Tibial artery (tissue), 4 donors: ENCODE results near the gene PIK3R4.

Source experiments
- DNase-seq, 2 donors: peaks; one replicate each; pipeline ENCODE4 v3.0.0-alpha.2; 2019
- H3K27ac ChIP-seq, 2 donors: fragments of 200-600 bp; sonication (generic) in 1 of 2; 1 replicate in 1 of 2; 2 replicates in 1 of 2; pipeline ENCODE4 v1.5.1; 2018 to 2019; ENCODE audit warnings: mild to moderate bottlenecking in 1 of 2
- H3K27me3 ChIP-seq, 2 donors: fragments of 200-600 bp; sonication (generic) in 1 of 2; one replicate each; pipeline versions ENCODE4 v1.5.1 to v1.6.0; 2016 to 2019
- H3K36me3 ChIP-seq, 3 donors: fragments of 200-600 bp; sonication (generic) in 2 of 3; one replicate each; pipeline ENCODE4 v1.5.1; 2016 to 2019; ENCODE audit warnings: mild to moderate bottlenecking in 2 of 3
- H3K4me1 ChIP-seq, 4 donors: fragments of 200-600 bp; sonication (generic) in 2 of 4; 1 replicate in 3 of 4; 2 replicates in 1 of 4; pipeline ENCODE4 v1.5.1; 2016 to 2019
- H3K4me3 ChIP-seq, 2 donors: fragments of 200-600 bp; sonication (generic) in 1 of 2; 1 replicate in 1 of 2; 2 replicates in 1 of 2; pipeline ENCODE4 v1.5.1; 2018 to 2019; ENCODE audit warnings: mild to moderate bottlenecking in 2 of 2
- H3K9me3 ChIP-seq, 3 donors: fragments of 200-600 bp; sonication (generic) in 1 of 3; one replicate each; pipeline ENCODE4 v1.5.1; 2016 to 2019
- CTCF ChIP-seq, 2 experiments: fragments of 200-600 bp in 1 of 2; fragments of 450-650 bp in 1 of 2; IDR thresholded peaks; one replicate each; pipeline ENCODE4 v1.5.1; 2017 to 2019; ENCODE audit warnings: antibody characterized with exemption in 2 of 2, mild to moderate bottlenecking in 1 of 2, moderate library complexity in 1 of 2
- intact Hi-C: fragments of 100-400 bp; cut with DNase I; formaldehyde crosslinking; loops from one replicate; pipeline ENCODE4 v1.15.0; 2023; ENCODE audit warnings: low total_unique reads

Gene PIK3R4

GRCh38 chr3:130757611-130758150, 11.1 kb upstream of the PIK3R4 start:
- H3K27ac ChIP-seq = no peak overlapping the region
- no peak overlapping the region for H3K4me3 ChIP-seq
- H3K36me3 ChIP-seq = no peaks in the 10 kb centered on the region
- no peaks in the 10 kb centered on the region for H3K4me1 ChIP-seq
- H3K27me3 ChIP-seq = peaks cover 0 to 3% of the 10 kb centered on the region in 2 donors
- DNase-seq = no peak
- no peaks in the 10 kb centered on the region for H3K9me3 ChIP-seq
- TF ChIP-seq CTCF (IDR thresholded peaks at IDR 0.05) = no peak
- intact Hi-C loops = loop anchor here (5.0 kb wide), 1 partner anchor 135 kb away; the partner anchor contains the start of gene ATP2C1

GRCh38 chr3:130755666-130756065, 9.0 kb upstream of the PIK3R4 start:
- intact Hi-C loops = loop anchor here (5.0 kb wide), 1 partner anchor 137 kb away; the partner anchor contains the start of gene ATP2C1
- H3K27me3 ChIP-seq = no peaks in the 10 kb centered on the region
- no peak for TF ChIP-seq CTCF (IDR thresholded peaks at IDR 0.05)
- no peaks in the 10 kb centered on the region for H3K9me3 ChIP-seq
- DNase-seq = no peak
- no peaks in the 10 kb centered on the region for H3K36me3 ChIP-seq
- H3K4me1 ChIP-seq = no peaks in the 10 kb centered on the region
- no peak overlapping the region for H3K27ac ChIP-seq
- no peak overlapping the region for H3K4me3 ChIP-seq

- no peak for DNase-seq
- H3K4me3 ChIP-seq = no peak overlapping the region
- intact Hi-C loops = no loop called here
These were observed 2.4 kb upstream of the PIK3R4 start for GRCh38 chr3:130748981-130749380.

GRCh38 chr3:130748467-130748861, 1.8 kb upstream of the PIK3R4 start:
- Histone ChIP-seq H3K27ac (peak overlapping the region; percentile 88 to 89), H3K4me3 (peak overlapping the region; percentile 83 to 90), H3K27me3 (no peaks in the 10 kb centered on the region), H3K4me1 (peaks cover 0 to 31% (median 25%) of the 10 kb centered on the region in 4 donors), H3K36me3 (no peaks in the 10 kb centered on the region), H3K9me3 (no peaks in the 10 kb centered on the region)
- intact Hi-C loops = no loop called here
- DNase-seq = no peak
- TF ChIP-seq CTCF (IDR thresholded peaks at IDR 0.05) = no peak

More at GRCh38 chr3:130748981-130749380, 2.4 kb upstream of the PIK3R4 start:
- Histone ChIP-seq H3K27me3 (no peaks in the 10 kb centered on the region), H3K4me1 (peaks cover 0 to 26% (median 20%) of the 10 kb centered on the region in 4 donors), H3K9me3 (no peaks in the 10 kb centered on the region), H3K27ac (peak overlapping the region; percentile 88 to 89), H3K36me3 (no peaks in the 10 kb centered on the region)
- TF ChIP-seq CTCF (IDR thresholded peaks at IDR 0.05) = no peak

GRCh38 chr3:130743354-130743753, 3.3 kb downstream of the PIK3R4 start:
- Histone ChIP-seq H3K4me3 (no peak overlapping the region), H3K4me1 (peaks cover 0 to 52% (median 40%) of the 10 kb centered on the region in 4 donors), H3K9me3 (no peaks in the 10 kb centered on the region), H3K27ac (no peak overlapping the region), H3K27me3 (no peaks in the 10 kb centered on the region), H3K36me3 (peaks cover 0 to 7% (median 5%) of the 10 kb centered on the region in 3 donors)
- TF ChIP-seq CTCF (IDR thresholded peaks at IDR 0.05) = no peak
- no peak for DNase-seq
- intact Hi-C loops = no loop called here
